Measurements from ENCODE around the gene PAGE4. TPM values are rescaled to one million over a fixed set of nuclear protein-coding genes. Genes with fewer than 3 reads are reported as not detected.

The PAGE4 gene
- total and polyA plus RNA-seq, 9 of the 15 experiments (the other 6 are each of a cell fraction or from before 2014, with no cell fraction given), result 0.99 to 8.0 (median 3.9) TPM

- Histone ChIP-seq H3K36me3 (ENCODE audit: control insufficient read depth, insufficient read depth, low read length) (no peaks in the 10 kb centered on the region), H3K4me3 (no peak overlapping the region), H3K79me2 (ENCODE audit: control insufficient read depth, insufficient read depth, low read length) (peaks cover 15% of the 10 kb centered on the region; the same call in 2 of the 3 replicates), H4K20me1 (replicated peaks; ENCODE audit: control insufficient read depth, insufficient read depth, low read length) (0 out of 2 replicates have a peak, but pooled peaks cover 8% of the 10 kb centered on the region), H3K4me2 (ENCODE audit: insufficient read depth, low read length) (peak overlapping the region; percentile 75), H3K27me3 (ENCODE audit: control insufficient read depth in 2 of 2, insufficient read depth in 2 of 2, low read length in 2 of 2) (peaks cover 0 to 7% of the 10 kb centered on the region in 2 experiments; a peak in 1 of 5 replicates), H3K9me1 (ENCODE audit: control insufficient read depth, insufficient read depth, low read length) (no peaks in the 10 kb centered on the region), H2AFZ (ENCODE audit: low read depth, low read length) (no peak overlapping the region), H3K9me3 (replicated peaks; ENCODE audit: control insufficient read depth, insufficient read depth, low read depth, low read length) (no peaks in the 10 kb centered on the region), H3K9ac (ENCODE audit: insufficient read depth in 1 of 2, low read depth in 2 of 2, low read length in 2 of 2) (peak overlapping the region in 1 of 2 experiments; percentile 23; a peak in 1 of 4 replicates), H3K27ac (ENCODE audit: extremely low read depth, low read depth, low read length) (no peak overlapping the region), H3K4me1 (replicated peaks in 1 of 2; ENCODE audit: control insufficient read depth in 2 of 2, insufficient read depth in 2 of 2, low read length in 2 of 2) (peaks cover 0 to 21% of the 10 kb centered on the region in 2 experiments; a peak in 4 of 5 replicates)
- ChIA-PET CTCF (ENCODE audit: low intra/inter-chr PET ratio) (no interaction called here), POLR2A (no interaction called here)
- TSS peak; percentile 69 for BruUV-seq (replicated peaks)
- no peak for ATAC-seq
- TF ChIP-seq TAF7 (tag; IDR thresholded peaks at IDR 0.05) (no peak), RNF219 (CRISPR knock-in tag; IDR thresholded peaks at IDR 0.05) (no peak), FOSL1 (tag; conservative IDR thresholded peaks at IDR 0.05) (no peak), KLF16 (IDR thresholded peaks at IDR 0.05) (no peak), ZNF253 (CRISPR knock-in tag; conservative IDR thresholded peaks at IDR 0.05) (no peak), BCL6 (CRISPR knock-in tag; IDR thresholded peaks at IDR 0.05) (no peak), FOXA1 (IDR thresholded peaks at IDR 0.05; ENCODE audit: borderline replicate concordance) (no peak), ZEB2 (IDR thresholded peaks at IDR 0.05) (no peak), SUPT5H (IDR thresholded peaks at IDR 0.05) (no peak), L3MBTL2 (IDR thresholded peaks at IDR 0.05) (no peak), MECOM (CRISPR knock-in tag; IDR thresholded peaks at IDR 0.05) (no peak), CREBBP (IDR thresholded peaks at IDR 0.05; ENCODE audit: low read depth, low read length) (no peak), MTA2 (IDR thresholded peaks at IDR 0.05; ENCODE audit: low read depth) (no peak), USF2 (CRISPR knock-in tag; IDR thresholded peaks at IDR 0.05) (no peak), ZNF695 (CRISPR knock-in tag; IDR thresholded peaks at IDR 0.05) (no peak), NR4A1 (CRISPR knock-in tag; IDR thresholded peaks at IDR 0.05) (no peak), NR4A1 (tag; IDR thresholded peaks at IDR 0.05) (no peak), BRD9 (IDR thresholded peaks at IDR 0.05; ENCODE audit: low read depth, partially characterized antibody) (no peak), ZNF197 (CRISPR knock-in tag; IDR thresholded peaks at IDR 0.05; ENCODE audit: low read depth) (no peak), ZNF12 (CRISPR knock-in tag; IDR thresholded peaks at IDR 0.05) (no peak)
- no peak for FAIRE-seq
- WGBS (ENCODE audit: insufficient coverage, low coverage, missing lambda C conversion rate), result 48% methylated on average over 12 of the region's 12 CpGs
- in situ Hi-C loops (cut with MboI) (loop anchor here (10.0 kb wide), 1 partner anchor 404 kb away; no protein-coding TSS in a partner anchor), intact Hi-C loops (cut with micrococcal nuclease) (no loop called here)
- DNase-seq (ENCODE audit: extremely low read depth in 1 of 4, low spot score in 3 of 4), result no peak
Observed at GRCh38 chrX:49880668-49881067, 51.6 kb downstream of the PAGE4 start.
